22Rv1 (cell line): ENCODE measurements around the gene RPL19.

Source experiments
- ZFX ChIP-seq: fragments of 450-650 bp; IDR thresholded peaks from 2 replicates; pipeline ENCODE4 v1.6.1; 2017; ENCODE audit warnings: antibody characterized with exemption, borderline replicate concordance
- TF ChIP-seq, protein P1 (sequence below): fragments of 450-650 bp; IDR thresholded peaks from 2 replicates; pipeline ENCODE4 v1.5.1; 2017; ENCODE audit warnings: mild to moderate bottlenecking

DNA sequence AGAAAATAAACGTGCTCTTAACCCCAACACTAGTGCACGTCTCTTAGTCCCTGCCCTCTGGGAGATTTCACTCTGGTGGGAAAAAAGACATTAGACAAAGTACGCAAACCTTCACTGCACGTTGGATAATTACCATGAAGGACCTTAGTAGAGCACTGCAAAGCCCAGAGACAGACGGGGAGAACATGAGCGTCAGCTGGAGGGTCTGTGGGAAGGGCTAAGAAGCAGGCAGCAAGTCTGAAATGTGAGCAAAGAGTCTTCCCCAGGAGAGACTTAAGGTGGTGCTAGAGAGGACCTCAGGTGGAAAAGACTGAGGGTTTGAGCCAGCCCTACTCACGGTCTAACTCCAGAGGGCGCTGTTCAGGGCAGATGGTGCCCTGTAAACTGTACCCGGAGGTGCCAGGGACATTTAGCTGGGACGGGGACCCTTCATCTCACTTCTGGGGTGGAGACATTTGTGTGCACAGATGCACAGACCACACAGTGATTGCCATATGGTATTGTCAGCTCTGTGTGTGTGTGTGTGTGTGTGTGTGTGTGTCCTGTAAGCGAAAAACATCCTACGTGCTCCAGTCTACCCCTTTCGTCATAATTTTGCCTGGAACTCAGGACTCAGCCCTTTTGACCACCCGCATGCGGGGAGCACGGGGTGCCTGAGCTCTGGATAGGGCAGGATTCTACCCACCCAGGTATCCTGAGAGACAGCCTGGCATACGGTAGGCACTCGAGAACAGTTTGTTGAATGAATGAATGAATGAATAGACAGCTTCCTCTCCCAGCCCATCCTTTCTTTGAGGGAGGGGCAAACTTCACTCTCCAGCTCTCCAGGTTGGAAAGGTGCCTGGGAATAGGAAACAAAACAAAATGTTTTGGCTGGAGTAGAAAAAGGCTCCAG lies 35.7 kb downstream of the RPL19 start:
- TF ChIP-seq, protein P1, sequence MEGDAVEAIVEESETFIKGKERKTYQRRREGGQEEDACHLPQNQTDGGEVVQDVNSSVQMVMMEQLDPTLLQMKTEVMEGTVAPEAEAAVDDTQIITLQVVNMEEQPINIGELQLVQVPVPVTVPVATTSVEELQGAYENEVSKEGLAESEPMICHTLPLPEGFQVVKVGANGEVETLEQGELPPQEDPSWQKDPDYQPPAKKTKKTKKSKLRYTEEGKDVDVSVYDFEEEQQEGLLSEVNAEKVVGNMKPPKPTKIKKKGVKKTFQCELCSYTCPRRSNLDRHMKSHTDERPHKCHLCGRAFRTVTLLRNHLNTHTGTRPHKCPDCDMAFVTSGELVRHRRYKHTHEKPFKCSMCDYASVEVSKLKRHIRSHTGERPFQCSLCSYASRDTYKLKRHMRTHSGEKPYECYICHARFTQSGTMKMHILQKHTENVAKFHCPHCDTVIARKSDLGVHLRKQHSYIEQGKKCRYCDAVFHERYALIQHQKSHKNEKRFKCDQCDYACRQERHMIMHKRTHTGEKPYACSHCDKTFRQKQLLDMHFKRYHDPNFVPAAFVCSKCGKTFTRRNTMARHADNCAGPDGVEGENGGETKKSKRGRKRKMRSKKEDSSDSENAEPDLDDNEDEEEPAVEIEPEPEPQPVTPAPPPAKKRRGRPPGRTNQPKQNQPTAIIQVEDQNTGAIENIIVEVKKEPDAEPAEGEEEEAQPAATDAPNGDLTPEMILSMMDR = peak; percentile 96
- no peak for TF ChIP-seq ZFX
